Skeletal muscle tissue (tissue), 4 donors: ENCODE data around the gene NOTCH1. TPM values are rescaled to one million over a fixed set of nuclear protein-coding genes. Genes with fewer than 3 reads are reported as not detected.

ENCODE experiments used
- H3K27ac ChIP-seq: one replicate; pipeline ENCODE4 v1.7.0; 2013; ENCODE audit warnings: mild to moderate bottlenecking, low read depth, low read length, inconsistent platforms
- H3K27me3 ChIP-seq, 3 donors: one replicate each; pipeline ENCODE4 v1.7.0; 2013; ENCODE audit warnings: low read length in 3 of 3; ENCODE audit not compliant: control insufficient read depth in 3 of 3, insufficient read depth in 3 of 3
- H3K36me3 ChIP-seq, 3 donors: one replicate each; pipeline ENCODE4 v1.7.0; 2013; ENCODE audit warnings: low read length in 3 of 3; ENCODE audit not compliant: control insufficient read depth in 3 of 3, insufficient read depth in 3 of 3
- H3K4me1 ChIP-seq, 3 donors: one replicate each; pipeline ENCODE4 v1.7.0; 2013; ENCODE audit warnings: low read length in 3 of 3, mild to moderate bottlenecking in 3 of 3; ENCODE audit not compliant: control insufficient read depth in 3 of 3, insufficient read depth in 3 of 3
- H3K4me3 ChIP-seq, 3 donors: one replicate each; pipeline ENCODE4 v1.7.0; 2013; ENCODE audit warnings: low read length in 3 of 3
- H3K9ac ChIP-seq, 3 donors: one replicate each; pipeline ENCODE4 v1.7.0; 2013; ENCODE audit warnings: low read length in 3 of 3, mild to moderate bottlenecking in 3 of 3, moderate library complexity in 2 of 3, low read depth in 1 of 3
- H3K9me3 ChIP-seq, 3 donors: one replicate each; pipeline ENCODE4 v1.7.0; 2013; ENCODE audit warnings: low read length in 3 of 3; ENCODE audit not compliant: control insufficient read depth in 3 of 3
- total RNA-seq: library from RNA; depleted of rRNA; stranded (reverse); fragments of >200 nt; gene quantifications from one replicate; pipeline ENCODE4 v1.2.3, GENCODE V29; 2014
- donor health status: Osteomylitis.

The NOTCH1 gene
- total RNA-seq, 1 donor from 2014 or later: 69.4 TPM

DNA sequence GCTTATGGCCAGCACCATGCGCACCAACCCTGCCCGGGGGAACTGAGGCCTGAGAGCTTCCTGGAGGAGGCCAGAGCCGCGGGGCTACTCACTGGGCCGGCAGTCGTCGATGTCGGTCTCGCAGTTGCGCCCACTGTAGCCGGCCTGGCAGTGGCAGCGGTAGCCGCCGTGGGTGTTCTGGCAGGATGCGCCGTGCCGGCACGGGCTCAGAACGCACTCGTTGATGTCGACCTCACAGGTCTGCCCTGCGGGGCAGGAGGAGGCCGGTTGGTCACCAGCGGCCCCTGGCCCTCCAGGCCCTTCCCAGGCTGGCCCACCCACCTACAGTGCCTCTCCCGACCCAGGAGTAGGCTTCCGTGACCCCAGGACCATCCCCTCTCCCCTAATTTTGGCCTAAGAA lies 35.3 kb downstream of the NOTCH1 start:
- no peak overlapping the region for H3K9ac ChIP-seq
- peak overlapping the region; percentile 86 for H3K27ac ChIP-seq
- no peak overlapping the region for H3K4me3 ChIP-seq
- peaks cover 4 to 13% (median 12%) of the 10 kb centered on the region in 3 donors for H3K4me1 ChIP-seq
- H3K27me3 ChIP-seq: no peaks in the 10 kb centered on the region
- H3K9me3 ChIP-seq: no peaks in the 10 kb centered on the region
- peaks cover 38 to 53% (median 47%) of the 10 kb centered on the region in 3 donors for H3K36me3 ChIP-seq

DNA sequence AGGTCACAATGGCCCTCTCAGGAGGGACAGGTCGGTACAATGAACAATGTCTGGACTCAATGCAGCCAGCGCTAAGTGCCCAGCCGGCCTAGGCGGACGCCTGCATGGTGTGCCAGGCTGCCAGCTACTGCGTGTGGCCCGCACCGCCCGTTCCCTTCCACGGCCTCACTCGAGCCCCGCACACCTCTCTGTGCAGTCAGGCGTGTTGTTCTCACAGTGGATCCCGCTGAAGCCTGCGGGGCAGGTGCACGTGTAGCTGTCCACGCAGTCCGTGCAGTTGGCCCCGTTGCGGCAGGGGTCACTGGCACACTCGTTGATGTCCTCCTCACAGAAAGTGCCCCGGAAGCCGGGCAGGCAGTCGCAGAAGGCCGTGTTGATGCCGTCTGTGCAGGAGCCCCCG lies 36.3 kb downstream of the NOTCH1 start:
- Histone ChIP-seq H3K27ac (no peak overlapping the region), H3K9ac (no peak overlapping the region), H3K36me3 (peaks cover 44 to 54% (median 49%) of the 10 kb centered on the region in 3 donors), H3K9me3 (no peaks in the 10 kb centered on the region), H3K4me1 (peaks cover 4 to 13% (median 12%) of the 10 kb centered on the region in 3 donors), H3K4me3 (no peak overlapping the region), H3K27me3 (no peaks in the 10 kb centered on the region)

DNA sequence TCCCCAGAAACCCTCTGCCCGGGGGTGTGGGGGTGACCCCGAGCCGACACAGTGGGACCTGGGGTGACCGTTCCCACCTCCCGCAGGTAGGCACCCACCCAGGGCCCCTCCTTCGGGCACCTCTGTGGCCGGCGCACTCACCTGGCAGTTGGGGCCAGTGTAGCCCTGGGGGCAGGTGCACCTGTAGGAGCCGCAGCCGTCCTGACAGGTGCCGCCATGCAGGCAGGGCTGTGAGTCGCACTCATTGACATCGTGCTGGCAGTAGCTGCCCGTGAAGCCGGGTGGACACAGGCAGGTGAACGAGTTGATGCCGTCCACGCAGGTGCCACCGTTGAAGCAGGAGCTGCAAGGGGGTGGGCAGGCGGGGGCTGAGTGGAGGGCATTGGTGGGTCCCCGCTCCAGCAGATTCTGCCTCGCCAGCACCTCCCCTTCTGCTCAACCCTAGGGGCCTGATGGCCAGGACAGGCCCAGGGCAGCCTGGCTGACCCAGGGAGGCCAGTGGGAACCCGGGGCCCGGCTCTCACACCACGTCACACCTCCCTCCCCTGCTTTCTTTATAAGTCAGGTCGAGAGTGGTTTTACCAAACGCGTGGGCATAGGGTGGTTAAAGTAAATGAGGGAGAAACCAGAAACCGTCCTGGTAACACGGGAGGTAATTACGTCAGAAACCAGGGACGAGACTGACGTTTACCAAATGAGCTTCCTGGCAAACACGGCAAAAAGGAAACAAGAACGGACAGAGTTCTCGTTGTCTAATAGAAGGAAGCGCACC lies 36.9 kb downstream of the NOTCH1 start:
- Histone ChIP-seq H3K27me3 (no peaks in the 10 kb centered on the region), H3K9ac (no peak overlapping the region), H3K4me1 (peaks cover 4 to 13% (median 12%) of the 10 kb centered on the region in 3 donors), H3K36me3 (peaks cover 43 to 49% (median 43%) of the 10 kb centered on the region in 3 donors), H3K4me3 (no peak overlapping the region), H3K9me3 (no peaks in the 10 kb centered on the region), H3K27ac (no peak overlapping the region)

DNA sequence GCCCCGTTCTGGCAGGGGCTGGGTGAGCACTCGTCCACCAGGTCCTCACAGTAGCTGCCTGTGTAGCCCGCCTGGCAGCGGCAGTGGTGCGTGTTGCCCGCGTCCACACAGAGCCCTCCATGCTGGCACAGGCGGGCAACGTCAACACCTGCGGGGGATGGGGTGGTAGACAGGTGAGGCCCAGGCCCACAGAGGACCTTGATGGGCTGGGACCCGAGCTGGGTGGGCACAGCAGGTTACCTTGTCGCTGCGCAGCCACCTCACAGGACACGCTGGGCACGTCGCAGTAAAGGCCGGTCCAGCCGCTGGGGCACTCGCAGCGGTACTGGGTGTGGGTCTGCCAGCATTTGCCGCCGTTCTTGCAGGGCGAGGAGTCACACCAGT lies 37.9 kb downstream of the NOTCH1 start:
- Histone ChIP-seq H3K4me1 (peaks cover 4 to 13% (median 8%) of the 10 kb centered on the region in 3 donors), H3K9me3 (no peaks in the 10 kb centered on the region), H3K9ac (no peak overlapping the region), H3K4me3 (no peak overlapping the region), H3K27me3 (no peaks in the 10 kb centered on the region), H3K36me3 (peaks cover 40 to 47% (median 45%) of the 10 kb centered on the region in 3 donors), H3K27ac (no peak overlapping the region)

DNA sequence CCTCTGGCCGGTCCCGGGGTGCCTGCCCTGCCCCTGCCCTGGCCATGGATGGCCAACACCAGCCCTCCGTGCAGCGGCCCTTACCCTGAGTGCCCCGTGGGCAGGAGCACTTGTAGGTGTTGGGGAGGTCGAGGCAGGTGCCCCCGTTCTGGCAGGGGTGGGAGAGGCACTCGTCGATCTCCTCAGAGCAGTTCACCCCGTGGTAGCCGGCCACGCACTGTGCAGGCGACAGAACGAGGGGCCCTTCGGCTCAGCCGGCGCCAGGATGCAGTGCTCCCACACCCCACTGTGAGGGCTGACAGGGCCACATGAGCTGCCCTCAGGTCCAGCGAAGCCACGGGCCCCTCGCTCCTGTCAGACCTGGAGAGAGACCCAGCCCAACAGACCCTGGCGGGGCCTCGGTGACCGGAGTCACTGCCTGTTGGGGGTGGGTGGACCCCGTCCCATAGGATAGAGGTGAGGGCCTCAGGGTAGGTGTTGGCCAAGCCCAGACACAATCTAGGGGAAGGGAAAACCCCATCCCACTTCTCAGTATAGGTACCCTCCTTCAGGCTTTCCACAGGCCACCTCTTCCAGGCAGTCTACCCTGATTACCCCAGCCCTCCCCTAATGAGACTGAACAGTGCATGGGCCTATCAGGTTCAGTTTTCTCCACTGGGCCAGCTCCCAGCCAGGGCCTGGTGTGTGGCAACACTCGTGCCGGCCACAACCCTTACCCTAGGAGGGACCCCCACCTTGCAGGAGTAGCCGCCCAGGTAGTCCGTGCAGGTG lies 38.4 kb downstream of the NOTCH1 start:
- H3K27ac ChIP-seq: no peak overlapping the region
- H3K4me1 ChIP-seq: peaks cover 4 to 13% (median 8%) of the 10 kb centered on the region in 3 donors
- H3K36me3 ChIP-seq: peaks cover 41 to 49% (median 44%) of the 10 kb centered on the region in 3 donors
- H3K9ac ChIP-seq: no peak overlapping the region
- no peaks in the 10 kb centered on the region for H3K9me3 ChIP-seq
- H3K4me3 ChIP-seq: no peak overlapping the region
- H3K27me3 ChIP-seq: no peaks in the 10 kb centered on the region

DNA sequence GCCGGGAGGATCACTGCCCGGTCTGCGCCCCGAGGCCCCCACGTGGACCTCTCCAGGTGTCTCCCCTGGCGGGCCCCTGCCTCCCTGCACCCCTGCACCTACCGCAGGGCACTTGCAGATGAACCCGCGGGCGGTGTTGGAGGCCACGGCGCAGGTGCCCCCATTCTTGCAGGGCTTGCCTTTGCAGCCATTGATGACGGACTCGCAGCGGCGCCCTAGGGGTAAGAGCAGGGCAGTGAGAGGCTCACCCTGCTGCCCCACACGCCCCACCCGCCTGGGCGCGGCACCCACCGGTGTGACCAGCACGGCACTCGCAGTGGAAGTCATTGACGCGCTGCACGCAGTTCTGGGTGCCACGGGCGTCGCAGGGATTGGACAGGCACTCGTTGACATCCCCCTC lies 39.4 kb downstream of the NOTCH1 start:
- peaks cover 4 to 11% (median 6%) of the 10 kb centered on the region in 3 donors for H3K4me1 ChIP-seq
- H3K4me3 ChIP-seq: no peak overlapping the region
- peaks cover 41 to 53% (median 44%) of the 10 kb centered on the region in 3 donors for H3K36me3 ChIP-seq
- no peak overlapping the region for H3K9ac ChIP-seq
- H3K27me3 ChIP-seq: no peaks in the 10 kb centered on the region
- no peak overlapping the region for H3K27ac ChIP-seq
- no peaks in the 10 kb centered on the region for H3K9me3 ChIP-seq

DNA sequence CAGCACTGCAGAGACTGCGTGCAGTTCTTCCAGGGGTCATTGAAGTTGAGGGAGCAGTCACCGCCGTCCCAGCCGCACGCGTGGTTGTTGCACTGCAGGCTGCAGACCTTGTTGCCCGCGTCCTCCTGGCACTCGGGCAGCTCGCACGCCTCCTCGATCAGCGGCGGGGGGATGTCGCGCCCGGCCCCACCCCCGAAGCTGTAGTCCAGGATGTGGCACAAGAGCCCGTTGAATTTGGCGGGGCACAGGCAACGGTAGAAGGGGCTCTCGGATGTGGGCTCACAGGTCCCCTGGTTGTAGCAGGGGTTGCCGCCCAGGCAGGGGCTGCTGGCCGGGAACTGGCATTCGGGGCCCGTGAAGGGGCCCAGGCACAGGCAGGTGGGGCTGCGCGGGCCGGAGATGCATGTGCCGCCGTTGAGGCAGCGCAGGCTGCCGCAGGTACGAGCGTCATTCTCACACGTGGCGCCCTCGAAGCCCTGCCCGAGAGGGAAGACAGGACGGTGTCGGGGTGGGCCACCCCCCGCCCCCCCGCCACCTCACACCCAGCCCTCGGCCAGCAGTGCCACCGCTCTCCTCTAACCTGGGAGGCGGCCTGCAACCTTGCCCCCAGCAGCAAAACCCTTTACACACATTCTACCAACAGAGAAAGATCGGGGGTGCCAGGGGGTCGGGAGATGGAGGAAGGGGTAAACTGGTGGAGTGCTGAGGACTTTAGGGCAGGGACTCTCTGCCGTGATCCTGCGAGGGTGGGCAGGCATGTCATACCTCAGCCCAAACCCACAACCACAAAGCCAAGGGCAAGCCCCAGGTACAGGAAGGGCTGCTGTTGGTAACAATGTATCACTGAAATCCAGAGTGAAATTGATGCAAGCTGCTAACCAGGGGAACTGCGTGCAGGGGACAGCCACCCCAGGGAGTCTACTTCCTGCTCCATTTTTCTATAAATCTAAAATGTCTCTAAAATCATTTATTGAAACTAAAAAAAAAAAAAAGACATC lies 40.1 kb downstream of the NOTCH1 start:
- Histone ChIP-seq H3K4me3 (no peak overlapping the region), H3K27me3 (no peaks in the 10 kb centered on the region), H3K36me3 (peaks cover 43 to 53% (median 45%) of the 10 kb centered on the region in 3 donors), H3K9me3 (no peaks in the 10 kb centered on the region), H3K4me1 (peaks cover 0 to 5% (median 0%) of the 10 kb centered on the region in 3 donors), H3K27ac (no peak overlapping the region), H3K9ac (no peak overlapping the region)

DNA sequence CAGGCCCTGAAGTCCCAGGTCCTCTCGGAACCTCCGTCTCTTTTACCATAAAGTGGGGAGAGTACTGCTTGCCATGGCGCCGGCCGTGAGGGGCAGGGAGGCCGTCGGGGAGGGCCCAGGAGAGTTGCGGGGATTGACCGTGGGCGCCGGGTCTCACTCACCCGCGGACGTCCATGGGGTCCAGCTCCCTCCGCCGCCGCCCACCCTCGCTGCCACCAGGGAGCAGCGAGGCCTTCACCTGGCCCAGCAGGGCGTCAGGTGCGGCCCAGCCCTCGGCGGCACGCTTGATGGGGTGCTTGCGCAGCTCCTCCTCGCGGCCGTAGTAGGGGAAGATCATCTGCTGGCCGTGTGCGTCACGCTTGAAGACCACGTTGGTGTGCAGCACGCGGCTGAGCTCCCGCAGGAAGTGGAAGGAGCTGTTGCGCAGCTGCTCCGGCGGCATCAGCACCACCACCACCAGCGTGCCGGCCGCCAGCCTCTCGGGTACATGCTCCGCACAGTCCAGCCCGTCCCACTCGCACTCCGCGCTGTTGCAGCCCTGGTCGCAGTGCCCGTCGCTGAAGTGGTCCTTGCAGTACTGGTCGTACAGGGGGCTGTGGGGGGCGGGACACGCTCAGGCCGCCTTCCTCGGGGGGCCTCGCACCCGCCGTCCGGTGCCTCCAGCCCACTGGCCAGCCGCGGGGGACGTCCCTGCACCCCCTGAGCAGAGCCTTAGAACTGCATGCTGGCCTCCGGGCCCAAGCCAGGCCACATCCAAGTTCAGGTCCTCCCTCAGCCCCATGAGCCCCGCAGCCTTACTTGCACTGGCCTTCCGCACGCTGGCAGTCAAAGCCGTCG lies 41.1 kb downstream of the NOTCH1 start:
- no peaks in the 10 kb centered on the region for H3K27me3 ChIP-seq
- H3K9ac ChIP-seq: no peak overlapping the region
- H3K36me3 ChIP-seq: peaks cover 45 to 58% (median 52%) of the 10 kb centered on the region in 3 donors
- H3K4me1 ChIP-seq: peaks cover 0 to under 1% (median 0%) of the 10 kb centered on the region in 3 donors
- H3K27ac ChIP-seq: no peak overlapping the region
- no peak overlapping the region for H3K4me3 ChIP-seq
- H3K9me3 ChIP-seq: no peaks in the 10 kb centered on the region
